ENCODE results near the gene RNF123.

- TF ChIP-seq CTCF (IDR thresholded peaks at IDR 0.05; ENCODE audit: low read length) (no peak), EZH2 (IDR thresholded peaks at IDR 0.05; ENCODE audit: borderline replicate concordance, low read length) (no peak)
Measured at GRCh38 chr3:49681543-49681942, 7.8 kb upstream of the RNF123 start.

Data from OCI-LY1 (cell line).